Pancreas (tissue), 10 donors: Measurements from ENCODE around the gene CIRBP. TPM values are rescaled to one million over a fixed set of nuclear protein-coding genes. Genes with fewer than 3 reads are reported as not detected.

Source experiments
- ATAC-seq, 4 donors: fragments of 200-7000 bp; cut with Tn5 transposase; one replicate each; pipeline versions ENCODE4 v1.8.0 to v1.9.1; 2020; ENCODE audit warnings: mild to moderate bottlenecking in 4 of 4, moderate library complexity in 4 of 4
- DNase-seq, 6 donors: peaks; one replicate each; pipeline ENCODE4 v3.0.0-alpha.2; 2020
- FAIRE-seq: peaks from 2 replicates; lab custom pipeline; 2012; peaks lifted over from hg19 to GRCh38; lab: Jason Lieb, UNC
- H3K27ac ChIP-seq, 4 donors: fragments of 200-600 bp; sonication (generic); 1 replicate in 3 of 4; 2 replicates in 1 of 4; pipeline versions ENCODE4 v1.5.0 to v1.8.0; 2020
- H3K27me3 ChIP-seq, 4 donors: fragments of 200-600 bp; one replicate each; pipeline ENCODE4 v1.8.0; 2021
- H3K36me3 ChIP-seq, 3 donors: fragments of 200-600 bp; sonication (generic) in 1 of 3; one replicate each; pipeline versions ENCODE4 v1.5.0 to v1.8.0; 2020 to 2021
- H3K4me1 ChIP-seq, 3 donors: fragments of 200-600 bp; one replicate each; pipeline ENCODE4 v1.8.0; 2021
- H3K4me3 ChIP-seq, 4 donors: fragments of 200-600 bp; sonication (generic) in 2 of 4; one replicate each; pipeline versions ENCODE4 v1.5.0 to v1.8.0; 2020 to 2021
- H3K9me3 ChIP-seq, 4 donors: fragments of 200-600 bp; one replicate each; pipeline ENCODE4 v1.8.0; 2021
- WGBS, 2 donors: extraction: QIAGEN DNeasy Blood & Tissue Kit; methylation state at CpG; one replicate each; pipeline ENCODE4 v1.1.7; 2013; 5-methylcytosine and 5-hydroxymethylcytosine counted together
- intact Hi-C, 3 donors: fragments of 100-400 bp; cut with DNase I; formaldehyde crosslinking; loops; one replicate each; pipeline versions ENCODE4 v1.11.1 to v1.14.2; 2022
- polyA plus RNA-seq, 2 donors: library from polyadenylated mRNA; stranded (reverse); fragments of 200-250 nt; gene quantifications; one replicate each; pipeline ENCODE4 v1.2.3, GENCODE V29; 2013
- total RNA-seq, 6 donors: library from RNA; stranded (reverse); fragmentation: NEBNext Ultra II Directional in 4 of 6; extraction: Animal tissue kit (Norgen Biotek cat#: 25700) in 4 of 6; gene quantifications; one replicate each; pipeline versions ENCODE4 v1.2.1 to v1.2.4, GENCODE V29; 2021 to 2023
- TF ChIP-seq, protein P1 (sequence below), 4 donors: fragments of 200-600 bp; sonication (generic) in 3 of 4; IDR thresholded peaks; one replicate each; pipeline versions ENCODE4 v1.5.0 to v1.8.0; 2021; ENCODE audit warnings: antibody characterized with exemption in 4 of 4
- donor health status: healthy with polysubstance abuse.
- donor health status: DM: no; HTN: no; CAD: no; lungs with moderate emphysema.
- donor health status: DM: no; HTN: no; CAD: no.
- donor health status: control.
- donor health status: control.
- donor health status: Bipolar disorder and iron deficiency.
- donor health status: DM: yes; HTN: yes; CAD: no.
- donor health status: DM: no; HTN: no; CAD: no.
- donor health status: DM: no; HTN: no; CAD: no.
- donor health status: DM: yes; HTN: yes; CAD: no.

CIRBP gene
- total and polyA plus RNA-seq, 8 donors: 232 to 1,009 (median 539) TPM

- ATAC-seq (no peak), FAIRE-seq (no peak), DNase-seq (peak in 4 of 6 donors; percentile 47 to 56 (median 49))
- TF ChIP-seq, protein P1, sequence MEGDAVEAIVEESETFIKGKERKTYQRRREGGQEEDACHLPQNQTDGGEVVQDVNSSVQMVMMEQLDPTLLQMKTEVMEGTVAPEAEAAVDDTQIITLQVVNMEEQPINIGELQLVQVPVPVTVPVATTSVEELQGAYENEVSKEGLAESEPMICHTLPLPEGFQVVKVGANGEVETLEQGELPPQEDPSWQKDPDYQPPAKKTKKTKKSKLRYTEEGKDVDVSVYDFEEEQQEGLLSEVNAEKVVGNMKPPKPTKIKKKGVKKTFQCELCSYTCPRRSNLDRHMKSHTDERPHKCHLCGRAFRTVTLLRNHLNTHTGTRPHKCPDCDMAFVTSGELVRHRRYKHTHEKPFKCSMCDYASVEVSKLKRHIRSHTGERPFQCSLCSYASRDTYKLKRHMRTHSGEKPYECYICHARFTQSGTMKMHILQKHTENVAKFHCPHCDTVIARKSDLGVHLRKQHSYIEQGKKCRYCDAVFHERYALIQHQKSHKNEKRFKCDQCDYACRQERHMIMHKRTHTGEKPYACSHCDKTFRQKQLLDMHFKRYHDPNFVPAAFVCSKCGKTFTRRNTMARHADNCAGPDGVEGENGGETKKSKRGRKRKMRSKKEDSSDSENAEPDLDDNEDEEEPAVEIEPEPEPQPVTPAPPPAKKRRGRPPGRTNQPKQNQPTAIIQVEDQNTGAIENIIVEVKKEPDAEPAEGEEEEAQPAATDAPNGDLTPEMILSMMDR (IDR thresholded peaks at IDR 0.05): no peak
- Histone ChIP-seq H3K9me3 (no peaks in the 10 kb centered on the region), H3K4me1 (peaks cover 43 to 61% (median 54%) of the 10 kb centered on the region in 3 donors), H3K36me3 (peaks cover 5 to 40% (median 34%) of the 10 kb centered on the region in 3 donors), H3K27ac (peak overlapping the region in 1 of 4 donors; percentile 96), H3K27me3 (no peaks in the 10 kb centered on the region), H3K4me3 (peak overlapping the region; percentile 37 to 94 (median 70))
- intact Hi-C loops: no loop called here
- 13 to 21% methylated on average over 22 to 26 of the region's 26 CpGs for WGBS, 2 donors
Observed at GRCh38 chr19:1270854-1271527, 1.9 kb downstream of the CIRBP start.

DNA sequence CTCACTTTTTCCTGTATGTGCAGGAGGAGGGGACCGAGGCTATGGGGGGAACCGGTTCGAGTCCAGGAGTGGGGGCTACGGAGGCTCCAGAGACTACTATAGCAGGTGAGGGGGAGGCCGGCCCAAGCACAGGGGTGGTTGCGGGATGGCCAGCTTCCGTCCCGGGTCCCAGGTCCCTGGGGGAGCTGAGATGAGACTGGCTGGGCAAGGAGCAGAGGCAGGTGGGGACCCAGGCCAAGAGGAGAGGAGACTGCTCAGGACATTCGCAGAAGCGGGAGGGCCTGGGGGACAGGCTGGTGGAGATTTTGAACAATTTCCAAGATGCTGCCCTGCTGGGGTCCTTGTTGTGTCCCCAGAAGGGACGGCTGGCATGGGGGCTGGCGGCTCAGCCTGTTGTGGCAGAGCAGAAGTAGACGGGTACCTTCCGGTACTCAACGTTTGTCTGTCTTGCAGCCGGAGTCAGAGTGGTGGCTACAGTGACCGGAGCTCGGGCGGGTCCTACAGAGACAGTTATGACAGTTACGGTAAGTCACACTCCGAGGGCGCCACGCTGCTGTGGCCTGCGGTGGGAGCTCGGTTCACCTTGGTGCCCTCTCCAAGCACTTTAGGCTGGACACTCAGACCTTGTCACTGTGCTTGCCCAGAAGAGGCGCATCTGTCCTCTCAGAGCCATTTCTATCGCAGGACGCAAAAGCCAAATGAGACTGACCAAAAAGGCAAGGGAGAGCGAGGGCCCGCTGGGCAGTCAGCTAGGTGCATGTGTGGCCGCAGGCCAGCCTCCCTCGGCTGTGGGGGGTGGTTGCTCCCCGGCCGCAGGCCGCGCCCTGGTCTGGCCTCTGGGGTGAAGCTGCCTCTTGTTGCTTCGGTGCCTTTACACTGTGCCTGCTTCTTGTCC lies 2.6 kb downstream of the CIRBP start:
- DNase-seq: peak in 4 of 6 donors; percentile 40 to 60 (median 46)
- intact Hi-C loops: no loop called here
- TF ChIP-seq, protein P1 (IDR thresholded peaks at IDR 0.05): no peak
- no peak for FAIRE-seq
- H3K4me3 ChIP-seq: peak overlapping the region in 3 of 4 donors; percentile 70 to 94 (median 70)
- no peak overlapping the region for H3K27ac ChIP-seq
- ATAC-seq: no peak
- H3K27me3 ChIP-seq: no peaks in the 10 kb centered on the region
- H3K4me1 ChIP-seq: peaks cover 46 to 58% (median 50%) of the 10 kb centered on the region in 3 donors
- WGBS, 2 donors: 48 to 63% methylated on average over 35 to 37 of the region's 37 CpGs
- peaks cover 5 to 40% (median 34%) of the 10 kb centered on the region in 3 donors for H3K36me3 ChIP-seq
- H3K9me3 ChIP-seq: no peaks in the 10 kb centered on the region

DNA sequence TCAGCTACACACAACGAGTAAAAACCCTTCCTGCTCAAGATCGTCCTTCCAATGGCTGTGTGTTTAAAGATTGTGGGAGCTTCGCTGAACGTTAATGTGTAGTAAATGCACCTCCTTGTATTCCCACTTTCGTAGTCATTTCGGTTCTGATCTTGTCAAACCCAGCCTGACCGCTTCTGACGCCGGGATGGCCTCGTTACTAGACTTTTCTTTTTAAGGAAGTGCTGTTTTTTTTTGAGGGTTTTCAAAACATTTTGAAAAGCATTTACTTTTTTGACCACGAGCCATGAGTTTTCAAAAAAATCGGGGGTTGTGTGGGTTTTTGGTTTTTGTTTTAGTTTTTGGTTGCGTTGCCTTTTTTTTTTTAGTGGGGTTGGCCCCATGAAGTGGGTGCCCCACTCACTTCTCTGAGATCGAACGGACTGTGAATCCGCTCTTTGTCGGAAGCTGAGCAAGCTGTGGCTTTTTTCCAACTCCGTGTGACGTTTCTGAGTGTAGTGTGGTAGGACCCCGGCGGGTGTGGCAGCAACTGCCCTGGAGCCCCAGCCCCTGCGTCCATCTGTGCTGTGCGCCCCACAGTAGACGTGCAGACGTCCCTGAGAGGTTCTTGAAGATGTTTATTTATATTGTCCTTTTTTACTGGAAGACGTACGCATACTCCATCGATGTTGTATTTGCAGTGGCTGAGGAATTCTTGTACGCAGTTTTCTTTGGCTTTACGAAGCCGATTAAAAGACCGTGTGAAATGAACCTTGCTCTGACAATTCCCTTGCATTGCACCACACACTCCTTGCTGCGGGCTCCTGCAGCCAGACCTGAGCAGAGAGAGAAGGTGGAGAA lies 3.5 kb downstream of the CIRBP start:
- Histone ChIP-seq H3K4me3 (peak overlapping the region in 2 of 4 donors; percentile 70), H3K9me3 (no peaks in the 10 kb centered on the region), H3K4me1 (peaks cover 44 to 51% (median 45%) of the 10 kb centered on the region in 3 donors), H3K27ac (no peak overlapping the region), H3K36me3 (peaks cover 5 to 40% (median 34%) of the 10 kb centered on the region in 3 donors), H3K27me3 (no peaks in the 10 kb centered on the region)
- peak in 1 of 6 donors; percentile 41 for DNase-seq
- intact Hi-C loops: no loop called here
- ATAC-seq: no peak
- WGBS, 2 donors: 74 to 76% methylated on average over 33 of the region's 33 CpGs
- TF ChIP-seq, protein P1 (IDR thresholded peaks at IDR 0.05): no peak
- no peak for FAIRE-seq

- no peaks in the 10 kb centered on the region for H3K9me3 ChIP-seq
- H3K4me3 ChIP-seq: no peak overlapping the region
- no peaks in the 10 kb centered on the region for H3K27me3 ChIP-seq
- 83 to 84% methylated on average over 25 of the region's 25 CpGs for WGBS, 2 donors
- H3K36me3 ChIP-seq: peaks cover 5 to 40% (median 34%) of the 10 kb centered on the region in 3 donors
- H3K4me1 ChIP-seq: peaks cover 36 to 44% (median 42%) of the 10 kb centered on the region in 3 donors
- H3K27ac ChIP-seq: no peak overlapping the region
- peak in 2 of 6 donors; percentile 39 to 55 for DNase-seq
- intact Hi-C loops: no loop called here
- TF ChIP-seq, protein P1 (IDR thresholded peaks at IDR 0.05): no peak
- no peak for ATAC-seq
- FAIRE-seq: no peak
Observed at GRCh38 chr19:1273263-1274041, 4.3 kb downstream of the CIRBP start.
